ENCODE measurements around the gene MYH16.
"Not testable (repeated sequence)": the region's sequence is repeated elsewhere in the genome, so short reads cannot be mapped to it uniquely, and the experiment has no call there.

MYH16 gene

GRCh38 chr7:99232955-99233354, 39.7 kb upstream of the MYH16 start:
- not testable (repeated sequence) for H3K23ac ChIP-seq (ENCODE audit: low read length); H3K27me3 ChIP-seq (ENCODE audit: insufficient read depth, low read length, poor library complexity); H3K4ac ChIP-seq (ENCODE audit: low read depth, low read length); H2BK5ac ChIP-seq (ENCODE audit: low read length); H3K4me2 ChIP-seq (ENCODE audit: low read length); H3K36me3 ChIP-seq (ENCODE audit: control insufficient read depth, insufficient read depth, low read length); DNase-seq; H2BK120ac ChIP-seq (ENCODE audit: low read depth, low read length); H4K5ac ChIP-seq (ENCODE audit: low read length); H2AK5ac ChIP-seq (ENCODE audit: low read length); H3K4me3 ChIP-seq (ENCODE audit: low read length); H3K56ac ChIP-seq (ENCODE audit: low read length); H3K9ac ChIP-seq (ENCODE audit: low read length); H3K27ac ChIP-seq (ENCODE audit: low read depth, low read length); H3K4me1 ChIP-seq (ENCODE audit: control insufficient read depth, low read depth, low read length); H4K8ac ChIP-seq (ENCODE audit: low read depth, low read length); H3K79me1 ChIP-seq (ENCODE audit: low read length); H3K18ac ChIP-seq (ENCODE audit: low read length); H2BK15ac ChIP-seq (replicated peaks; ENCODE audit: low read depth); H3K79me2 ChIP-seq (ENCODE audit: control insufficient read depth, insufficient read depth, low read length)
- no CpG with 5 or more reads among the region's 4 CpGs for WGBS (ENCODE audit: extremely low coverage, insufficient coverage, low lambda C conversion rate)

- H3K79me2 ChIP-seq (ENCODE audit: control insufficient read depth, insufficient read depth, low read length), result no peaks in the 10 kb centered on the region
- no peak overlapping the region for H3K27ac ChIP-seq (ENCODE audit: low read depth, low read length)
- no peak overlapping the region for H3K4me3 ChIP-seq (ENCODE audit: low read length)
- no peaks in the 10 kb centered on the region for H3K36me3 ChIP-seq (ENCODE audit: control insufficient read depth, insufficient read depth, low read length)
- H2BK5ac ChIP-seq (ENCODE audit: low read length), result no peak overlapping the region
- no peak overlapping the region for H2BK15ac ChIP-seq (replicated peaks; ENCODE audit: low read depth)
- no peak overlapping the region for H3K23ac ChIP-seq (ENCODE audit: low read length)
- no peak overlapping the region for H4K8ac ChIP-seq (ENCODE audit: low read depth, low read length)
- H3K18ac ChIP-seq (ENCODE audit: low read length), result no peak overlapping the region
- H4K5ac ChIP-seq (ENCODE audit: low read length), result no peak overlapping the region
- H3K9ac ChIP-seq (ENCODE audit: low read length), result no peak overlapping the region
- H3K79me1 ChIP-seq (ENCODE audit: low read length), result no peaks in the 10 kb centered on the region
- no peak for DNase-seq
- no peak overlapping the region for H3K4me2 ChIP-seq (ENCODE audit: low read length)
- no peak overlapping the region for H2BK120ac ChIP-seq (ENCODE audit: low read depth, low read length)
- H3K4me1 ChIP-seq (ENCODE audit: control insufficient read depth, low read depth, low read length), result no peaks in the 10 kb centered on the region
- H2AK5ac ChIP-seq (ENCODE audit: low read length), result no peak overlapping the region
- no peak overlapping the region for H3K56ac ChIP-seq (ENCODE audit: low read length)
- no peaks in the 10 kb centered on the region for H3K27me3 ChIP-seq (ENCODE audit: insufficient read depth, low read length, poor library complexity)
- no CpG with 5 or more reads among the region's 9 CpGs for WGBS (ENCODE audit: extremely low coverage, insufficient coverage, low lambda C conversion rate)
- no peak overlapping the region for H3K4ac ChIP-seq (ENCODE audit: low read depth, low read length)
These were observed 38.5 kb upstream of the MYH16 start for GRCh38 chr7:99234185-99234584.

- Histone ChIP-seq H3K79me2 (ENCODE audit: control insufficient read depth, insufficient read depth, low read length) (no peaks in the 10 kb centered on the region), H3K36me3 (ENCODE audit: control insufficient read depth, insufficient read depth, low read length) (no peaks in the 10 kb centered on the region), H3K4me3 (ENCODE audit: low read length) (no peak overlapping the region), H2AK5ac (ENCODE audit: low read length) (no peak overlapping the region), H3K4me1 (ENCODE audit: control insufficient read depth, low read depth, low read length) (no peaks in the 10 kb centered on the region), H3K9ac (ENCODE audit: low read length) (no peak overlapping the region), H3K27ac (ENCODE audit: low read depth, low read length) (no peak overlapping the region), H3K23ac (ENCODE audit: low read length) (no peak overlapping the region), H3K4me2 (ENCODE audit: low read length) (no peak overlapping the region), H3K18ac (ENCODE audit: low read length) (no peak overlapping the region), H2BK120ac (ENCODE audit: low read depth, low read length) (no peak overlapping the region), H4K5ac (ENCODE audit: low read length) (no peak overlapping the region), H3K27me3 (ENCODE audit: insufficient read depth, low read length, poor library complexity) (no peaks in the 10 kb centered on the region), H2BK15ac (replicated peaks; ENCODE audit: low read depth) (no peak overlapping the region), H3K79me1 (ENCODE audit: low read length) (no peaks in the 10 kb centered on the region), H3K56ac (ENCODE audit: low read length) (no peak overlapping the region), H4K8ac (ENCODE audit: low read depth, low read length) (no peak overlapping the region), H3K4ac (ENCODE audit: low read depth, low read length) (no peak overlapping the region), H2BK5ac (ENCODE audit: low read length) (no peak overlapping the region)
- no peak for DNase-seq
- WGBS (ENCODE audit: extremely low coverage, insufficient coverage, low lambda C conversion rate), result no CpG with 5 or more reads among the region's 12 CpGs
These were observed 36.7 kb upstream of the MYH16 start for GRCh38 chr7:99235925-99236324.

GRCh38 chr7:99237876-99238275, 34.8 kb upstream of the MYH16 start:
- not testable (repeated sequence) for H2BK15ac ChIP-seq (replicated peaks; ENCODE audit: low read depth); H4K5ac ChIP-seq (ENCODE audit: low read length); H2AK5ac ChIP-seq (ENCODE audit: low read length); H3K4ac ChIP-seq (ENCODE audit: low read depth, low read length); H2BK120ac ChIP-seq (ENCODE audit: low read depth, low read length); H3K79me1 ChIP-seq (ENCODE audit: low read length); H3K4me2 ChIP-seq (ENCODE audit: low read length); H3K9ac ChIP-seq (ENCODE audit: low read length); H3K23ac ChIP-seq (ENCODE audit: low read length); H3K27me3 ChIP-seq (ENCODE audit: insufficient read depth, low read length, poor library complexity); H3K4me3 ChIP-seq (ENCODE audit: low read length); H3K18ac ChIP-seq (ENCODE audit: low read length); H3K4me1 ChIP-seq (ENCODE audit: control insufficient read depth, low read depth, low read length); H3K79me2 ChIP-seq (ENCODE audit: control insufficient read depth, insufficient read depth, low read length); H3K27ac ChIP-seq (ENCODE audit: low read depth, low read length); H3K36me3 ChIP-seq (ENCODE audit: control insufficient read depth, insufficient read depth, low read length); H3K56ac ChIP-seq (ENCODE audit: low read length); H4K8ac ChIP-seq (ENCODE audit: low read depth, low read length); H2BK5ac ChIP-seq (ENCODE audit: low read length); DNase-seq
- WGBS (ENCODE audit: extremely low coverage, insufficient coverage, low lambda C conversion rate), result no CpG with 5 or more reads among the region's 1 CpG

- H3K56ac ChIP-seq (ENCODE audit: low read length), result no peak overlapping the region
- no peak overlapping the region for H3K27ac ChIP-seq (ENCODE audit: low read depth, low read length)
- no peak overlapping the region for H3K4me2 ChIP-seq (ENCODE audit: low read length)
- no peak overlapping the region for H3K9ac ChIP-seq (ENCODE audit: low read length)
- no peaks in the 10 kb centered on the region for H3K36me3 ChIP-seq (ENCODE audit: control insufficient read depth, insufficient read depth, low read length)
- no peak overlapping the region for H3K18ac ChIP-seq (ENCODE audit: low read length)
- no peaks in the 10 kb centered on the region for H3K4me1 ChIP-seq (ENCODE audit: control insufficient read depth, low read depth, low read length)
- H2AK5ac ChIP-seq (ENCODE audit: low read length), result no peak overlapping the region
- DNase-seq, result no peak
- H3K79me1 ChIP-seq (ENCODE audit: low read length), result no peaks in the 10 kb centered on the region
- no peak overlapping the region for H2BK15ac ChIP-seq (replicated peaks; ENCODE audit: low read depth)
- H3K4me3 ChIP-seq (ENCODE audit: low read length), result no peak overlapping the region
- no CpG with 5 or more reads among the region's 15 CpGs for WGBS (ENCODE audit: extremely low coverage, insufficient coverage, low lambda C conversion rate)
- H3K23ac ChIP-seq (ENCODE audit: low read length), result no peak overlapping the region
- no peak overlapping the region for H2BK5ac ChIP-seq (ENCODE audit: low read length)
- no peaks in the 10 kb centered on the region for H3K79me2 ChIP-seq (ENCODE audit: control insufficient read depth, insufficient read depth, low read length)
- no peak overlapping the region for H2BK120ac ChIP-seq (ENCODE audit: low read depth, low read length)
- no peak overlapping the region for H4K5ac ChIP-seq (ENCODE audit: low read length)
- no peak overlapping the region for H4K8ac ChIP-seq (ENCODE audit: low read depth, low read length)
- no peak overlapping the region for H3K4ac ChIP-seq (ENCODE audit: low read depth, low read length)
- H3K27me3 ChIP-seq (ENCODE audit: insufficient read depth, low read length, poor library complexity), result no peaks in the 10 kb centered on the region
These were observed 33.9 kb upstream of the MYH16 start for GRCh38 chr7:99238558-99239341.

GRCh38 chr7:99242682-99243081, 30.0 kb upstream of the MYH16 start:
- H2AK5ac ChIP-seq (ENCODE audit: low read length), result no peak overlapping the region
- H3K4me1 ChIP-seq (ENCODE audit: control insufficient read depth, low read depth, low read length), result no peaks in the 10 kb centered on the region
- H3K79me2 ChIP-seq (ENCODE audit: control insufficient read depth, insufficient read depth, low read length), result no peaks in the 10 kb centered on the region

More at GRCh38 chr7:99242682-99243081, 30.0 kb upstream of the MYH16 start:
- no peaks in the 10 kb centered on the region for H3K27me3 ChIP-seq (ENCODE audit: insufficient read depth, low read length, poor library complexity)
- H3K4me2 ChIP-seq (ENCODE audit: low read length), result no peak overlapping the region
- no peak overlapping the region for H2BK5ac ChIP-seq (ENCODE audit: low read length)
- no peak overlapping the region for H2BK15ac ChIP-seq (replicated peaks; ENCODE audit: low read depth)
- DNase-seq, result no peak
- no peak overlapping the region for H4K5ac ChIP-seq (ENCODE audit: low read length)
- H3K18ac ChIP-seq (ENCODE audit: low read length), result no peak overlapping the region
- H3K9ac ChIP-seq (ENCODE audit: low read length), result no peak overlapping the region
- H3K27ac ChIP-seq (ENCODE audit: low read depth, low read length), result no peak overlapping the region
- H3K4ac ChIP-seq (ENCODE audit: low read depth, low read length), result no peak overlapping the region
- H3K56ac ChIP-seq (ENCODE audit: low read length), result no peak overlapping the region
- no CpG with 5 or more reads among the region's 4 CpGs for WGBS (ENCODE audit: extremely low coverage, insufficient coverage, low lambda C conversion rate)
- H2BK120ac ChIP-seq (ENCODE audit: low read depth, low read length), result no peak overlapping the region
- no peaks in the 10 kb centered on the region for H3K36me3 ChIP-seq (ENCODE audit: control insufficient read depth, insufficient read depth, low read length)
- H3K4me3 ChIP-seq (ENCODE audit: low read length), result no peak overlapping the region
- no peak overlapping the region for H4K8ac ChIP-seq (ENCODE audit: low read depth, low read length)
- H3K23ac ChIP-seq (ENCODE audit: low read length), result no peak overlapping the region
- H3K79me1 ChIP-seq (ENCODE audit: low read length), result no peaks in the 10 kb centered on the region
